ENCODE data around the gene HEG1. TPM values are rescaled to one million over a fixed set of nuclear protein-coding genes. Genes with fewer than 3 reads are reported as not detected.
"Not testable (repeated sequence)": the region's sequence is repeated elsewhere in the genome, so short reads cannot be mapped to it uniquely, and the experiment has no call there.

Gene HEG1
- total RNA-seq, 1 experiment from 2014 or later = 8.6 TPM

DNA sequence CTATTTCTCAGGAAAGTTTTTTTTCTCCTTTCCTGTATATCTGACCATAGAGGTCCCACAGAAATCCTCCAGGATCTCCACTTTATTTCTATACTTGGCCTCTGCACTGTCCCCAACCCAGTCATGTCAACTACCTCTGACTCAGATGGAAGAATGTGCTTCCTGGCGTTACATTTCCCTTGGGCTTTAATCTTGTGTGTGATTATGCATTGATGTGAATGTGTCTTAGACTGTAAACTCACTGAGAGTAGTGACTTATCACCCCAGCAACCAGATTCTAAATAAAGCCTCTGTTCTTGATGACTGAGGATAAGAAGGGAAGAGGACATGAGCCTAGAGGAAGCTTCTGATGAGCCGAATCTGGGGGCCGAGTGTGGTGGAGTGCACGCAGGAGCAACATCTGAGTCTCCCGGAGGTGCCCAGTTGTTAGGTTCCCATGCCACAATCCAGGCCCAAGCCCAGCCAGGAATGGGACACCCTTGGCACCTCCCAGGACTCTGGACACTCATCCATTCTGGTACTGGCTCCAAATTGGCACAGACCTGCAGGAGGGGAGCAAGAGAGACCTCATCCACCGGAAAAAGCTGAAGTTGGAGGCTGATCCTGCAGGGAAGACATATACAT, 32.1 kb upstream of the HEG1 start:
- H3K27ac Mint-ChIP-seq (ENCODE audit: low read depth, unreplicated experiment) = no peak overlapping the region
- TF ChIP-seq, protein P1, sequence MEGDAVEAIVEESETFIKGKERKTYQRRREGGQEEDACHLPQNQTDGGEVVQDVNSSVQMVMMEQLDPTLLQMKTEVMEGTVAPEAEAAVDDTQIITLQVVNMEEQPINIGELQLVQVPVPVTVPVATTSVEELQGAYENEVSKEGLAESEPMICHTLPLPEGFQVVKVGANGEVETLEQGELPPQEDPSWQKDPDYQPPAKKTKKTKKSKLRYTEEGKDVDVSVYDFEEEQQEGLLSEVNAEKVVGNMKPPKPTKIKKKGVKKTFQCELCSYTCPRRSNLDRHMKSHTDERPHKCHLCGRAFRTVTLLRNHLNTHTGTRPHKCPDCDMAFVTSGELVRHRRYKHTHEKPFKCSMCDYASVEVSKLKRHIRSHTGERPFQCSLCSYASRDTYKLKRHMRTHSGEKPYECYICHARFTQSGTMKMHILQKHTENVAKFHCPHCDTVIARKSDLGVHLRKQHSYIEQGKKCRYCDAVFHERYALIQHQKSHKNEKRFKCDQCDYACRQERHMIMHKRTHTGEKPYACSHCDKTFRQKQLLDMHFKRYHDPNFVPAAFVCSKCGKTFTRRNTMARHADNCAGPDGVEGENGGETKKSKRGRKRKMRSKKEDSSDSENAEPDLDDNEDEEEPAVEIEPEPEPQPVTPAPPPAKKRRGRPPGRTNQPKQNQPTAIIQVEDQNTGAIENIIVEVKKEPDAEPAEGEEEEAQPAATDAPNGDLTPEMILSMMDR (IDR thresholded peaks at IDR 0.05; ENCODE audit: unreplicated experiment) = no peak
- ChIA-PET POLR2A (no interaction called here), CTCF (no interaction called here)
- H3K4me1 Mint-ChIP-seq (ENCODE audit: insufficient read depth, unreplicated experiment) = no peaks in the 10 kb centered on the region
- no TSS peak for BruUV-seq (replicated peaks)
- no peak for DNase-seq (ENCODE audit: unreplicated experiment)
- H3K9me3 Mint-ChIP-seq (ENCODE audit: unreplicated experiment) = no peaks in the 10 kb centered on the region
- peaks cover 6% of the 10 kb centered on the region for H3K36me3 Mint-ChIP-seq (ENCODE audit: insufficient read depth, unreplicated experiment)
- intact Hi-C loops (cut with micrococcal nuclease) = no loop called here
- H3K4me3 Mint-ChIP-seq (ENCODE audit: unreplicated experiment) = no peak overlapping the region
- no peaks in the 10 kb centered on the region for H3K27me3 Mint-ChIP-seq (ENCODE audit: insufficient read depth, unreplicated experiment)

- no TSS peak for BruUV-seq (replicated peaks)
- Mint-ChIP-seq H3K4me1 (ENCODE audit: insufficient read depth, unreplicated experiment) (no peaks in the 10 kb centered on the region), H3K27me3 (ENCODE audit: insufficient read depth, unreplicated experiment) (no peaks in the 10 kb centered on the region), H3K27ac (ENCODE audit: low read depth, unreplicated experiment) (no peak overlapping the region), H3K36me3 (ENCODE audit: insufficient read depth, unreplicated experiment) (peaks cover 6% of the 10 kb centered on the region), H3K9me3 (ENCODE audit: unreplicated experiment) (no peaks in the 10 kb centered on the region), H3K4me3 (ENCODE audit: unreplicated experiment) (no peak overlapping the region)
- intact Hi-C loops (cut with micrococcal nuclease) = no loop called here
- POLR2A ChIA-PET = no interaction called here
- no peak for DNase-seq (ENCODE audit: unreplicated experiment)
- CTCF ChIA-PET = interaction anchor here (0.6 kb wide), 1 partner anchor 90 kb away, joined by 3 read pairs; no protein-coding TSS in a partner anchor
- TF ChIP-seq, protein P1 (IDR thresholded peaks at IDR 0.05; ENCODE audit: unreplicated experiment) = no peak
Observed at GRCh38 chr3:125085166-125085565, 29.4 kb upstream of the HEG1 start.

GRCh38 chr3:125083776-125084175, 28.0 kb upstream of the HEG1 start:
- ChIA-PET CTCF (interaction anchor here (1.2 kb wide), 1 partner anchor 32 kb away, joined by 3 read pairs; no protein-coding TSS in a partner anchor), POLR2A (interaction anchor here (0.5 to 1.4 kb wide), 3 partner anchors 10 to 77 kb away, joined by 3 to 4 read pairs (median 3); no protein-coding TSS in a partner anchor)
- H3K27ac Mint-ChIP-seq (ENCODE audit: low read depth, unreplicated experiment) = no peak overlapping the region
- DNase-seq (ENCODE audit: unreplicated experiment) = no peak
- no peak overlapping the region for H3K4me3 Mint-ChIP-seq (ENCODE audit: unreplicated experiment)
- intact Hi-C loops (cut with micrococcal nuclease) = no loop called here
- peaks cover 16% of the 10 kb centered on the region for H3K36me3 Mint-ChIP-seq (ENCODE audit: insufficient read depth, unreplicated experiment)
- H3K9me3 Mint-ChIP-seq (ENCODE audit: unreplicated experiment) = no peaks in the 10 kb centered on the region
- TF ChIP-seq, protein P1 (IDR thresholded peaks at IDR 0.05; ENCODE audit: unreplicated experiment) = no peak
- no TSS peak for BruUV-seq (replicated peaks)
- H3K4me1 Mint-ChIP-seq (ENCODE audit: insufficient read depth, unreplicated experiment) = peaks cover 6% of the 10 kb centered on the region
- H3K27me3 Mint-ChIP-seq (ENCODE audit: insufficient read depth, unreplicated experiment) = no peaks in the 10 kb centered on the region

DNA sequence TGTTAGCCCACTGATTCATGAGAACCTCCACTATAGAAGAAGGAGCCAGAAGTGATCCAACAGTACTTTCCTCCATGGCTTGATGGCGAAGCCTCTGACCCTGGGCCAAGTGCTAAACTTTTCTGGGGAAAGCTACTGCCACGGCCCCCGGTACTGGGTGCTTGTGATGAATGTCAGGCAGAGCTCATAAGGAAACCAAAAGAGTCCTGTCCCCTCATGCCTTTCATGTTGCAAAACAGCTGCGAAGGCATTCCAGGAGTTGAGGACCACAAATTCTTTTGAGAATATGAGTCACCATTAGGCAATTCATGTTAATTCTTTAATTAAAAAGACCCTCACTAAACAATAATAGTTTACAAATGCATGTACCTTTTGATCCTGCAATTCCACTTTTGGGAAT, 26.5 kb upstream of the HEG1 start:
- H3K4me3 Mint-ChIP-seq (ENCODE audit: unreplicated experiment); H3K27ac Mint-ChIP-seq (ENCODE audit: low read depth, unreplicated experiment); H3K27me3 Mint-ChIP-seq (ENCODE audit: insufficient read depth, unreplicated experiment); BruUV-seq (replicated peaks); intact Hi-C loops (cut with micrococcal nuclease); H3K4me1 Mint-ChIP-seq (ENCODE audit: insufficient read depth, unreplicated experiment); H3K9me3 Mint-ChIP-seq (ENCODE audit: unreplicated experiment): not testable (repeated sequence)
- peaks cover 11% of the 10 kb centered on the region for H3K36me3 Mint-ChIP-seq (ENCODE audit: insufficient read depth, unreplicated experiment)
- ChIA-PET POLR2A (interaction anchor here (0.7 kb wide), 1 partner anchor 25 kb away, joined by 3 read pairs; no protein-coding TSS in a partner anchor), CTCF (interaction anchor here (0.7 kb wide), 1 partner anchor 923 kb away, joined by 3 read pairs; no protein-coding TSS in a partner anchor)
- peak; percentile 50 for DNase-seq (ENCODE audit: unreplicated experiment)

Measured in MCF 10A (cell line).